Measurements from ENCODE around the gene SLC28A3. TPM values are rescaled to one million over a fixed set of nuclear protein-coding genes. Genes with fewer than 3 reads are reported as not detected.

SLC28A3 gene
- total RNA-seq, 2 experiments from 2014 or later: not detected

DNA sequence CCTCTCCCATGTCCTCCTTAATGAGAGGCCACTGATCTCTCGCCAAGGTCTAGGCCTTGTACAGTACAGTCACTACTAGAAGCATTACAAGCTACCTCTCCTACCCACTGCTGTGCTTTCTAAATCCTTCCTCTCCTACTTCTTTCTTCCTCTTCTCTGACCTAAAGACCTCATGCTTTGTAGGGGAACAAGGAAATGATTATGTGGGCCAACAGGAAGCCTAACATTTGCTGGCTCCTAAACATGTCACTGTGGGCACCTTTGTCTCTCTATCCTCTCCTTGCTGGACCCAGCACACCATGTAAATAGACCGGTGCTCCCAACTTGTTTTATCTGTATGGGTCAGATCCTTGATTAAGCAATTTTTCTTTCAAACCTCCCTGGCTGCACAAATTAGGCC lies 16.7 kb downstream of the SLC28A3 start:
- Histone ChIP-seq H3K36me3 (ENCODE audit: insufficient read depth, low read length) (no peaks in the 10 kb centered on the region), H3K9me3 (ENCODE audit: control insufficient read depth in 1 of 2, insufficient read depth in 1 of 2, low read length in 2 of 2) (peaks cover 2 to 8% of the 10 kb centered on the region in 2 experiments), H3K27me3 (ENCODE audit: control insufficient read depth in 1 of 2, insufficient read depth in 2 of 2, low read length in 2 of 2) (no peaks in the 10 kb centered on the region), H3K4me3 (ENCODE audit: low read length) (no peak overlapping the region), H3K4me1 (ENCODE audit: insufficient read depth, low read length) (no peaks in the 10 kb centered on the region), H3K27ac (ENCODE audit: low read depth in 1 of 2, low read length in 2 of 2) (no peak overlapping the region)
- ChIA-PET POLR2A (no interaction called here), CTCF (no interaction called here)
- DNase-seq: no peak
- H3K27me3 Mint-ChIP-seq: no peaks in the 10 kb centered on the region
- no peaks in the 10 kb centered on the region for H3K36me3 Mint-ChIP-seq (ENCODE audit: low read depth)
- no peak for ATAC-seq (ENCODE audit: poor library complexity)
- H3K4me3 Mint-ChIP-seq: no peak overlapping the region
- no peaks in the 10 kb centered on the region for H3K4me1 Mint-ChIP-seq (ENCODE audit: low read depth)
- intact Hi-C loops (cut with DNase I, micrococcal nuclease): no loop called here
- no peak for TF ChIP-seq CTCF (IDR thresholded peaks at IDR 0.05)
- H3K9me3 Mint-ChIP-seq: peaks cover 3% of the 10 kb centered on the region
- no peak overlapping the region for H3K27ac Mint-ChIP-seq

DNA sequence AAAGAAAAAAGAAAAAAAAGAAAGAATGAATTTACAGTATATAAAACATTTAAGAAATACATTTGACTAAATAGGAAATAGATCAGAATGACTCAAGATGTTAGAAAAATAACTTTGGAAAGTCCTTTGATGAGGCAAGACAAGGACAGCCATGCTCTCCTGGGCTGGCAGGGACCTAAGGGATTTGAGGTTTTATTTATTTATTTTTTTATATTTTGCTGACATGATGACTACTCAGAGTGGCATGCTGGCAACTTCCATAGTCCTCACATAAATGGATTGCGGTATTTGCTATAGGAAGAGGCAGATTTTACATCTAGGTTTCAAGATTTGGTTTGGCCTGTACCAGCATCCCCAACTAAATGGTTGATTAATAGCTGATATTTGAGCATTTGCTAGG lies 17.7 kb downstream of the SLC28A3 start:
- DNase-seq: no peak
- H3K9me3 Mint-ChIP-seq: peaks cover under 1% of the 10 kb centered on the region

GRCh38 chr9:84320231-84320630 lies 20.3 kb downstream of the SLC28A3 start:
- Histone ChIP-seq H3K9me3 (ENCODE audit: control insufficient read depth in 1 of 2, insufficient read depth in 1 of 2, low read length in 2 of 2) (no peaks in the 10 kb centered on the region), H3K36me3 (ENCODE audit: insufficient read depth, low read length) (no peaks in the 10 kb centered on the region), H3K4me1 (ENCODE audit: insufficient read depth, low read length) (no peaks in the 10 kb centered on the region), H3K27me3 (ENCODE audit: control insufficient read depth in 1 of 2, insufficient read depth in 2 of 2, low read length in 2 of 2) (no peaks in the 10 kb centered on the region), H3K27ac (ENCODE audit: low read depth in 1 of 2, low read length in 2 of 2) (no peak overlapping the region), H3K4me3 (ENCODE audit: low read length) (no peak overlapping the region)
- Mint-ChIP-seq H3K36me3 (ENCODE audit: low read depth) (no peaks in the 10 kb centered on the region), H3K4me1 (ENCODE audit: low read depth) (no peaks in the 10 kb centered on the region), H3K27ac (no peak overlapping the region), H3K4me3 (no peak overlapping the region), H3K27me3 (no peaks in the 10 kb centered on the region), H3K9me3 (no peaks in the 10 kb centered on the region)
- ChIA-PET POLR2A (no interaction called here), CTCF (no interaction called here)
- intact Hi-C loops (cut with DNase I, micrococcal nuclease): no loop called here
- ATAC-seq (ENCODE audit: poor library complexity) (no peak), DNase-seq (no peak)
- TF ChIP-seq CTCF (IDR thresholded peaks at IDR 0.05): no peak

More for the DNA sequence above, 17.7 kb downstream of the SLC28A3 start:
- H3K27me3 ChIP-seq (ENCODE audit: control insufficient read depth in 1 of 2, insufficient read depth in 2 of 2, low read length in 2 of 2): no peaks in the 10 kb centered on the region
- no peak overlapping the region for H3K4me3 Mint-ChIP-seq
- H3K27ac Mint-ChIP-seq: no peak overlapping the region
- H3K9me3 ChIP-seq (ENCODE audit: control insufficient read depth in 1 of 2, insufficient read depth in 1 of 2, low read length in 2 of 2): peaks cover 0 to 4% of the 10 kb centered on the region in 2 experiments
- H3K4me3 ChIP-seq (ENCODE audit: low read length): no peak overlapping the region
- no peak overlapping the region for H3K27ac ChIP-seq (ENCODE audit: low read depth in 1 of 2, low read length in 2 of 2)
- H3K4me1 Mint-ChIP-seq (ENCODE audit: low read depth): no peaks in the 10 kb centered on the region
- H3K27me3 Mint-ChIP-seq: no peaks in the 10 kb centered on the region
- intact Hi-C loops (cut with DNase I, micrococcal nuclease): no loop called here
- no peaks in the 10 kb centered on the region for H3K4me1 ChIP-seq (ENCODE audit: insufficient read depth, low read length)
- no peaks in the 10 kb centered on the region for H3K36me3 ChIP-seq (ENCODE audit: insufficient read depth, low read length)
- CTCF ChIA-PET: no interaction called here
- H3K36me3 Mint-ChIP-seq (ENCODE audit: low read depth): no peaks in the 10 kb centered on the region
- no peak for TF ChIP-seq CTCF (IDR thresholded peaks at IDR 0.05)
- POLR2A ChIA-PET: no interaction called here
- ATAC-seq (ENCODE audit: poor library complexity): no peak

Measured in CD4-positive, alpha-beta T cell (primary cell).